GM19463 (cell line): ENCODE measurements around the gene NDUFAF8.

Experiments used
- ATAC-seq: cut with Tn5 transposase; IDR thresholded peaks from one replicate; pipeline ENCODE4 v1.9.1; 2021; ENCODE audit warnings: mild to moderate bottlenecking, moderate library complexity; ENCODE audit not compliant: unreplicated experiment

The NDUFAF8 gene

GRCh38 chr17:81200695-81201580 is 38.2 kb upstream of the NDUFAF8 start:
- ATAC-seq = no peak

DNA sequence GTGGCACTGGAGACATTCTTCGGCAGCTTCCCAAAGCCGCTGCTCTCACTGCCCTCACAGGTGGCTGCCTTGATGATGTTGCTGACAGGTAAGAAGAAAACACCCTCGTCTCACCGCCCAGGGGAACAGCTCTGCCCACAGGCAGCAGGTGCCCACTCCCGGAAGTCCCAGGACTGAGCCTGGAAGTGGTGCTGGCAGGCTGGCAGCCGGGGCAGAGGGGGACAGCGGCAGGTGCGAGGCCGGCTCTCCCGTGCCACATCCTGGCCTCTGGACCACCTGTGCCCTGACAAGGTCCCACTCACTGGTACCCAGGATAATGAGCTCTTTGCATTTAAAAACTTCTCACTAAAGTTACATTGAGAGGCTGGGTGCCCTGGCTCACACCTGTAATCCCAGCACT is 36.8 kb upstream of the NDUFAF8 start:
- ATAC-seq = no peak

DNA sequence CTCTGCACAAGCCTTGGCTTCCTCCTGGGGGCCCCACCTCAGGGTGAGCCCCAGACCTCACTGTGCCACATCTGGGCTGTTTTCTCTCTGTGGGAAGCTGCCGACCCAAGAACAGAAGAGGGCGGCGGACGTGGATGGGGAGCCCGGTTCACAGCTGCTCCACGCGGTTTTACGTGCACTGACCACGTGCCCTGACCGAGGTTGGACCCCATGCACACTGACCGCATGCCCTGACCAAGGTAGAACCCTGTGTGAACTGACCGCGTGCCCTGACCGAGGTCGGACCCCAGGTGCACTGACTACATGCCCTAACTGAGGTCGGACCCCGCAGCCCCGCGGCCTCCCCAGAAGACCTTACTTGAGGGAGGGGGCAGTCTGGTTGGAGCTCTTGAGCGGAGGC is 36.0 kb upstream of the NDUFAF8 start:
- no peak for ATAC-seq

- ATAC-seq = no peak
Observed at GRCh38 chr17:81204578-81204977, 34.5 kb upstream of the NDUFAF8 start.

- no peak for ATAC-seq
Observed at GRCh38 chr17:81206166-81206565, 33.0 kb upstream of the NDUFAF8 start.

- ATAC-seq = no peak
Observed at GRCh38 chr17:81206657-81207056, 32.5 kb upstream of the NDUFAF8 start.

DNA sequence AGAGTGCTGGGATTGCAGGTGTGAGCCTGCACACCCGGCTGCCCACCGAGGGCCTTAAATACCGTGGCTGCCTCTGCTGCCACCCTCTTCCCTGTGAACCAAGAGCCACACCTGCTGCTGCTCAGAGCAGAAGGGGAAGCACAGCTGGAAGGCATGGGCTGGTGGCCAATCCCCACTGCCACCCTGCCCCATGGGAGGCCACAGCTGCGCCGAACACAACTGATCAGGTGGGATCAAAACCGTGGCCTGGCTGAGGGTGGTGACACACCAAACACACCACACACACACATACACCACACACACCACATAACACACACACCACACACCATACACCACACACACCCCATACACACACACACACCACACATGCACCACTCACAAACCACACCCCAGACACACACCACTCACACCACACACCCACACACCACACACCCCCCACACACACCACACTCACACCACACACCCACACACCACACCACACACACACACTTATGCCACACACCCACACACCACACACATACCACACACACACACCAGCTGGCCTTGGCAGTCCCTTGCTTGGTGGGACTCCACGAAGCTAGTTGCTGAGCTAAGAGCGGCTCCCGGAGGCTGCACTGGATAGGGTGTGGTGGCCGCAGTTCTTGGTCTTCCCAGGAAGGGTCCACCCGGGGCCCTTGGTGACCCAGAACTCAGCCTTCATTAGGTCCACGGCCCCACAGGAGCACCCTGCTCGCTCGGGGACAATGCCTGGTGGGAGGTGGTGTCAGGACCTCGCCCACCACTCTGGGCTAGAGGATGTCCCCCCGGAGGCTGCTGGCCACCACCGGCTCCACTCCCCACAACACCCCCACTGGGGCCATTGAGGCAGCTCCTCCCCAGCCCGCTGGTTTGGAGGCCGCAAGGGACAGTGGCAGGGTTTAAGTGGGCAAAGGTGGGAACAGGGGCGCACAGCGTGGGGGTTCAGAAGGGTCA is 31.2 kb upstream of the NDUFAF8 start:
- no peak for ATAC-seq

GRCh38 chr17:81208651-81209050 is 30.5 kb upstream of the NDUFAF8 start:
- no peak for ATAC-seq

DNA sequence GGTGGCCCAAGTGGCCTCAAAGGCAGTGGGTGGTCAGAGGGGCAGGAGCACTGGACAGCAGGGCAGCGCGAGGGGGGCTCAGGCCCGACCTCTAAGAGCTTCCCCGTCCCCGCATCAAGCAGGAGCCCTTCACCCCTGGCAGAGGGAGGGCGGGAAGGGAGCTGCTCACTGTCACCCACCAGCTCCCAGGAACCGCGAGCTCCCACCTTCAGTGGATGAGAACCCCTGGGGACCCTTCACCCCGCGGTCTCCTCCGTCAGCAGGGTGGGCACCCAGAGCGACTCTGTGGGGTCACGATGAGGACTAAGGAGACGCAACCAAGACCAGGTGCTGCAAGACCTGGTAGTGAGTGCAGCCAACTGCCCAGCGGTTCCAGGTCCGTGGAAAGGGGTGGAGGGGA is 30.0 kb upstream of the NDUFAF8 start:
- ATAC-seq = no peak

DNA sequence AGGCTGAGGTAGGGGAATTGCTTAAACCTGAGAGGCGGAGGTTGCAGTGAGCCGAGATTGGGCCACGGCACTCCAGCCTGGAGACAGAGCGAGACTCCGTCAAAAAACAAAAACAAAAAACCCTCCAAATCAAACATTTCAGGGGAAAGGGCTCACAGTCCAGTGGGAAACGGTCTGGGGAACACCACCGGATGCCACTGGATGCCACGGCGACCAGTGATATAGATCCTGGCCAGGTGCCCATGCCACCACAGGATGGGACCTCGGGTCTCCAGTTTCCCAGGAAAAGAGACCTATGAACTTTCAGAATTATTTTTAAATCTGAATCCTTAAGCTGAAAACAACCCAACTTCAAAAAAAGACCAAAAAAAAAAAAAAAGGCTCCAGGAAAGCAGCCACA is 28.7 kb upstream of the NDUFAF8 start:
- ATAC-seq = no peak

DNA sequence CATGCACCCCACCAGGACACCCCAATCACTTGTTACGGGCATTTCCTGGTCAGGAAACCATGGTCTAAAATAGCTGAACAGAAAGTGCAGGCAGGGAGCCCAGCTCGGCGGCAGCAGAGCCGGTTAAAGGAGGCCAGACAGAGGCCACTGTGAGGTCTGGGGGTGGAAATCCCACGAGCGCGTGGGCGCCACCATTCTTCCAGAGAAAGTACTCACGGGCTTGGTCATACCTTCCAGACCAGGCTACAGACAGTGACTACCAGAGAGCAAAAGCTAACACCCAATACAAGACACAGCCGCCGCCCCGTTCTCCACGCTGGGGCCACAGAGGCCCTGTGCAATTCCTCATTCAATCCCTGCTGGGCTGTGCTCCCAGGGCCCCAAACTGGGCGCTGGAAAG is 28.2 kb upstream of the NDUFAF8 start:
- ATAC-seq = no peak

- ATAC-seq = no peak
Observed at GRCh38 chr17:81212365-81212764, 26.8 kb upstream of the NDUFAF8 start.

DNA sequence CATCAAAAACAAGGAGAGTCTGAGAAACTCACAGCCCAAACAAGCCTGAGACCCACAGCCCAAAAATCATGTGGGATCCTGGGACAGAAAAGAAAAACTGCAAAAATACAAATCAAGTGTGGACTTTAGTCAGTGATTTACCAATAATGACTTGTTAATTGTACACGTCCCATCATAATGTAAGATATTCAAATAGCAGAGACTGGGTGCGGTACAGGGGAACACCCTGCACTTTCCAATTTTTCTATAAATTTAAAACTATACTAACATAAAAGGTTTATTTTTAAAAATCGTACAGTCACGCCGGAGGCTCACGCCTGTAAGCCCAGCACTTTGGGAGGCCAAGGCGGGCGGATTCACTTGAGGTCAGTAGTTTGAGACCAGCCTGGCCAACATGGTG is 25.1 kb upstream of the NDUFAF8 start:
- ATAC-seq = no peak

GRCh38 chr17:81217491-81217890 is 21.6 kb upstream of the NDUFAF8 start:
- no peak for ATAC-seq

GRCh38 chr17:81218459-81218858 is 20.7 kb upstream of the NDUFAF8 start:
- no peak for ATAC-seq

DNA sequence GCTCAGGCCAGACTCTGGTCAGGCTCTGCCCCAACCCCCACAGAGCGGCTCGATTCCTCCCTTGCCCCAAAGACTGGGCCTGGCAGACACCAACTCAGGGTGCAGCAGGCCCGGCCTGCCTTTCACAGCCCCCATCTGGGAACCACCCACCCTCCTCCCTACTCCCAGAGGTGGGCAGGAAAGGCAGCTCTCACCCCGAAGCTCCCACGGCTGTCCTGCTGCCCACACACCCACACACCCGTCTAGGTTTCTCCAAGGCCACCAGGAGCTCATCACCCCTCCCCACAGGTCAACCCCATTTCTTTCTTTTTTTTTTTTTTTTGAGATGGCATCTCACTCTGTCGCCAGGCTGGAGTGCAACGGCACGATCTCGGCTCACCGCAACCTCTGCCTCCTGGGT is 20.1 kb upstream of the NDUFAF8 start:
- ATAC-seq = no peak

GRCh38 chr17:81219476-81220180 is 19.5 kb upstream of the NDUFAF8 start:
- no peak for ATAC-seq

- no peak for ATAC-seq
Observed at GRCh38 chr17:81221371-81221841, 17.7 kb upstream of the NDUFAF8 start.

DNA sequence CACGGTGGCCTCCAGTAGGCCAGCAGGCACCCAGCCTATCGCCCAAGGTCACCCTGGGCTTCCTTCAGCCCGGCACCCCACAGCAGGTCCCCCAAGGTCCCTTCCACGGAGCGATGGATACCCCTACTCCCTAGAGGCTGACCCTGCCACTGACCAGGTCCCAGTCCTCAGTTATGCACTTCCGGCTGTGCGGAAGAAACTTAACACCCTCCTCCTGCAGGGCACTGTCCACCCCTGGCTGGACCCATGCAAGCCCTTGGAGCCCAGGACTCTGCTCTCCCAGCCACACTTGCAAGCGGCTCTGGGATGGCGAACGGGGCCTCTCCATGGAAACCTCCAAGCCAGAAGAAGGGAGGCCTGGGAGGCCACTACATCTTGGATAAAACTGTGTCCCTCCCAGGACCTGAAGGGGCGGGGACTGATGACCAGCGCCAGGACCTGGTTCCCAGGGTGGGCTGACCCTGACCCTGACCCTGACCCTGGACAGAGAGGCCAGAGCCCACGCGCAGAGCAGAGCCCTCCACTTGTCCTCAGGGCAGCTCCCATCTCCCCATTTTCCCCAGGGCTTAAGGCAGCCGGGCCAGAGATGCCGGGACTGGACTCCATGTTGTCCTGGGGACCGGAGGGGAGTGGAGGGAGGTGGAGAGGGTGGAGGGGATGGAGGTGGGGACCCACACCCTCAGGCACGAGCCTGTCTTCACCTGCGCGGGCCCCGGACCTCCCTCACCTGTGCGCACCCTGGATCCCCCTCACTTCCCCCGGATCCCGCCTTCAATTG is 17.1 kb upstream of the NDUFAF8 start:
- ATAC-seq = no peak

- ATAC-seq = no peak
Observed at GRCh38 chr17:81222620-81222905, 16.6 kb upstream of the NDUFAF8 start.
